ENCODE results near the gene ZNF862. TPM values are rescaled to one million over a fixed set of nuclear protein-coding genes. Genes with fewer than 3 reads are reported as not detected.

ZNF862 gene
- total RNA-seq, 1 donor from 2014 or later, result 10.4 TPM

- Histone ChIP-seq H3K27ac (replicated peaks) (no peak overlapping the region), H3K4me3 (no peak overlapping the region), H3K4me1 (peaks cover 24% of the 10 kb centered on the region), H3K27me3 (ENCODE audit: low read depth) (no peaks in the 10 kb centered on the region), H3K36me3 (peaks cover 64% of the 10 kb centered on the region), H3K9me3 (replicated peaks) (no peaks in the 10 kb centered on the region)
- intact Hi-C loops (cut with micrococcal nuclease), result no loop called here
- no peak for TF ChIP-seq CTCF (IDR thresholded peaks at IDR 0.05; ENCODE audit: borderline replicate concordance)
- DNase-seq, result no peak
Observed at GRCh38 chr7:149863500-149863899, 25.3 kb downstream of the ZNF862 start.

- Histone ChIP-seq H3K9me3 (replicated peaks) (no peaks in the 10 kb centered on the region), H3K36me3 (peaks cover 63% of the 10 kb centered on the region), H3K27me3 (ENCODE audit: low read depth) (no peaks in the 10 kb centered on the region), H3K4me3 (no peak overlapping the region), H3K27ac (replicated peaks) (no peak overlapping the region), H3K4me1 (peaks cover 29% of the 10 kb centered on the region)
- DNase-seq, result no peak
- TF ChIP-seq CTCF (IDR thresholded peaks at IDR 0.05; ENCODE audit: borderline replicate concordance), result no peak
- intact Hi-C loops (cut with micrococcal nuclease), result no loop called here
Observed at GRCh38 chr7:149864023-149864422, 25.8 kb downstream of the ZNF862 start.

GRCh38 chr7:149864751-149865150, 26.6 kb downstream of the ZNF862 start:
- Histone ChIP-seq H3K4me3 (no peak overlapping the region), H3K27me3 (ENCODE audit: low read depth) (no peaks in the 10 kb centered on the region), H3K9me3 (replicated peaks) (no peaks in the 10 kb centered on the region), H3K4me1 (peaks cover 36% of the 10 kb centered on the region), H3K27ac (replicated peaks) (no peak overlapping the region), H3K36me3 (peaks cover 56% of the 10 kb centered on the region)
- intact Hi-C loops (cut with micrococcal nuclease), result no loop called here
- no peak for TF ChIP-seq CTCF (IDR thresholded peaks at IDR 0.05; ENCODE audit: borderline replicate concordance)
- no peak for DNase-seq

- Histone ChIP-seq H3K4me1 (peaks cover 41% of the 10 kb centered on the region), H3K9me3 (replicated peaks) (no peaks in the 10 kb centered on the region), H3K27ac (replicated peaks) (no peak overlapping the region), H3K36me3 (peaks cover 49% of the 10 kb centered on the region), H3K27me3 (ENCODE audit: low read depth) (no peaks in the 10 kb centered on the region), H3K4me3 (no peak overlapping the region)
- no peak for TF ChIP-seq CTCF (IDR thresholded peaks at IDR 0.05; ENCODE audit: borderline replicate concordance)
- DNase-seq, result no peak
- intact Hi-C loops (cut with micrococcal nuclease), result no loop called here
Observed at GRCh38 chr7:149865437-149865836, 27.3 kb downstream of the ZNF862 start.

- Histone ChIP-seq H3K36me3 (peaks cover 41% of the 10 kb centered on the region), H3K9me3 (replicated peaks) (no peaks in the 10 kb centered on the region), H3K27ac (replicated peaks) (no peak overlapping the region), H3K4me3 (no peak overlapping the region), H3K27me3 (ENCODE audit: low read depth) (no peaks in the 10 kb centered on the region), H3K4me1 (peaks cover 44% of the 10 kb centered on the region)
- DNase-seq, result no peak
- no peak for TF ChIP-seq CTCF (IDR thresholded peaks at IDR 0.05; ENCODE audit: borderline replicate concordance)
- intact Hi-C loops (cut with micrococcal nuclease), result no loop called here
Observed at GRCh38 chr7:149866139-149866778, 28.1 kb downstream of the ZNF862 start.

Data from left ventricle myocardium inferior (tissue), 1 donor.